H9 (cell line): ENCODE measurements around the gene NPC1. TPM values are rescaled to one million over a fixed set of nuclear protein-coding genes. Genes with fewer than 3 reads are reported as not detected.
"Not testable (repeated sequence)": the region's sequence is repeated elsewhere in the genome, so short reads cannot be mapped to it uniquely, and the experiment has no call there.

ENCODE experiments used
- DNase-seq: peaks from one replicate; pipeline ENCODE4 v3.0.0-alpha.2; 2017
- H2AFZ ChIP-seq: one replicate; pipeline ENCODE4 v1.6.1; 2013; ENCODE audit warnings: mild to moderate bottlenecking, low read length, control low read depth, moderate library complexity
- H2AK5ac ChIP-seq: 2 replicates; pipeline ENCODE4 v1.6.1; 2013; ENCODE audit warnings: low read length, control low read depth, mixed read lengths; ENCODE audit not compliant: insufficient read length
- H2BK120ac ChIP-seq: one replicate; pipeline ENCODE4 v1.6.1; 2013; ENCODE audit warnings: low read depth, mild to moderate bottlenecking, low read length, control low read depth, inconsistent platforms; ENCODE audit not compliant: poor library complexity, severe bottlenecking
- H2BK12ac ChIP-seq: 2 replicates; pipeline ENCODE4 v1.6.1; 2013; ENCODE audit warnings: low read length, control low read depth, mixed read lengths, low read depth; ENCODE audit not compliant: insufficient read length
- H2BK15ac ChIP-seq: 2 replicates; pipeline ENCODE4 v1.6.1; 2013; ENCODE audit warnings: low read depth, low read length, control low read depth
- H2BK20ac ChIP-seq: one replicate; pipeline ENCODE4 v1.6.1; 2013; ENCODE audit warnings: low read depth, mild to moderate bottlenecking, low read length, control low read depth, inconsistent platforms; ENCODE audit not compliant: poor library complexity, severe bottlenecking
- H2BK5ac ChIP-seq: 2 replicates; pipeline ENCODE4 v1.6.1; 2013; ENCODE audit warnings: low read length, control low read depth, mixed read lengths; ENCODE audit not compliant: insufficient read length
- H3K14ac ChIP-seq: 2 replicates; pipeline ENCODE4 v1.6.1; 2013; ENCODE audit warnings: low read length, control low read depth; ENCODE audit not compliant: insufficient read depth
- H3K18ac ChIP-seq: 2 replicates; pipeline ENCODE4 v1.6.1; 2013; ENCODE audit warnings: low read depth, mild to moderate bottlenecking, mixed read lengths, low read length, control low read depth; ENCODE audit not compliant: insufficient read length
- H3K23ac ChIP-seq: 2 replicates; pipeline ENCODE4 v1.6.1; 2013; ENCODE audit warnings: low read length, control low read depth, mixed read lengths, low read depth; ENCODE audit not compliant: insufficient read length
- H3K23me2 ChIP-seq: 2 replicates; pipeline ENCODE4 v1.6.1; 2013; ENCODE audit warnings: low read depth, mild to moderate bottlenecking, mixed read lengths, low read length, control low read depth; ENCODE audit not compliant: insufficient read length, poor library complexity, severe bottlenecking
- H3K27ac ChIP-seq: 2 replicates; pipeline ENCODE4 v1.5.1; 2013; ENCODE audit warnings: low read length, control low read depth, mixed read lengths, low read depth; ENCODE audit not compliant: insufficient read length
- H3K27me3 ChIP-seq: 2 replicates; pipeline ENCODE4 v1.6.1; 2013; ENCODE audit warnings: low read length, control low read depth, inconsistent platforms; ENCODE audit not compliant: insufficient read depth
- H3K4ac ChIP-seq: 2 replicates; pipeline ENCODE4 v1.6.1; 2013; ENCODE audit warnings: low read depth, mild to moderate bottlenecking, control low read depth, inconsistent platforms, low read length, moderate library complexity
- H3K4me1 ChIP-seq: 2 replicates; pipeline ENCODE4 v1.6.1; 2013; ENCODE audit warnings: low read length, control low read depth, inconsistent platforms; ENCODE audit not compliant: insufficient read depth
- H3K4me2 ChIP-seq: 2 replicates; pipeline ENCODE4 v1.6.1; 2013; ENCODE audit warnings: low read length, control low read depth, mixed read lengths; ENCODE audit not compliant: insufficient read length, insufficient read depth
- H3K56ac ChIP-seq: 2 replicates; pipeline ENCODE4 v1.6.1; 2013; ENCODE audit warnings: low read depth, mild to moderate bottlenecking, mixed read lengths, low read length, control low read depth; ENCODE audit not compliant: insufficient read length
- H3K79me1 ChIP-seq: 2 replicates; pipeline ENCODE4 v1.6.1; 2013; ENCODE audit warnings: low read depth, mild to moderate bottlenecking, moderate library complexity, low read length, control low read depth, inconsistent platforms; ENCODE audit not compliant: insufficient read depth, poor library complexity, severe bottlenecking
- H3K79me2 ChIP-seq: 2 replicates; pipeline ENCODE4 v1.6.1; 2013; ENCODE audit warnings: low read length, control low read depth, inconsistent platforms; ENCODE audit not compliant: insufficient read depth
- H3K9ac ChIP-seq: 2 replicates; pipeline ENCODE4 v1.6.1; 2013; ENCODE audit warnings: low read length, control low read depth, mixed read lengths; ENCODE audit not compliant: insufficient read length; ENCODE audit errors: extremely low read depth
- H3K9me3 ChIP-seq: one replicate; pipeline ENCODE4 v1.6.1; 2013; ENCODE audit warnings: low read depth, low read length, inconsistent platforms; ENCODE audit not compliant: control insufficient read depth
- H3T11ph ChIP-seq: one replicate; pipeline ENCODE4 v1.6.1; 2013; ENCODE audit warnings: mild to moderate bottlenecking, low read length, control low read depth, inconsistent platforms
- H4K20me1 ChIP-seq: one replicate; pipeline ENCODE4 v1.6.1; 2013; ENCODE audit not compliant: control insufficient read depth, insufficient read length, insufficient read depth
- H4K5ac ChIP-seq: 2 replicates; pipeline ENCODE4 v1.6.1; 2013; ENCODE audit warnings: low read depth, mild to moderate bottlenecking, mixed read lengths, low read length, control low read depth; ENCODE audit not compliant: insufficient read length
- H4K8ac ChIP-seq: replicated peaks from 2 replicates; pipeline ENCODE4 v1.6.1; 2013; ENCODE audit warnings: low read length, control low read depth, mixed read lengths, low read depth; ENCODE audit not compliant: insufficient read length
- H4K91ac ChIP-seq: 2 replicates; pipeline ENCODE4 v1.6.1; 2013; ENCODE audit warnings: low read depth, mild to moderate bottlenecking, moderate library complexity, mixed read lengths, low read length, control low read depth; ENCODE audit not compliant: insufficient read length
- H3K27ac Mint-ChIP-seq, 3 experiments: 2 replicates in 2 of 3; 3 replicates in 1 of 3; pipeline ENCODE4 v1.8.0; 2020 to 2021; ENCODE audit warnings: mixed read lengths in 3 of 3, mild to moderate bottlenecking in 1 of 3, moderate library complexity in 1 of 3
- H3K27me3 Mint-ChIP-seq: 2 replicates; pipeline ENCODE4 v1.8.0; 2021; ENCODE audit warnings: low read depth, mild to moderate bottlenecking, moderate library complexity, mixed read lengths
- H3K36me3 Mint-ChIP-seq, 3 experiments: 2 replicates in 2 of 3; 3 replicates in 1 of 3; pipeline ENCODE4 v1.8.0; 2020 to 2021; ENCODE audit warnings: low read depth in 3 of 3, mixed read lengths in 3 of 3; ENCODE audit not compliant: insufficient read depth in 1 of 3
- H3K4me1 Mint-ChIP-seq, 2 experiments: 2 replicates each; pipeline ENCODE4 v1.8.0; 2020; ENCODE audit warnings: mixed read lengths in 2 of 2
- H3K4me3 Mint-ChIP-seq, 2 experiments: 2 replicates in 1 of 2; 3 replicates in 1 of 2; pipeline ENCODE4 v1.8.0; 2020 to 2021; ENCODE audit warnings: mild to moderate bottlenecking in 2 of 2, mixed read lengths in 2 of 2, moderate library complexity in 1 of 2
- H3K9me3 Mint-ChIP-seq, 2 experiments: 2 replicates in 1 of 2; 3 replicates in 1 of 2; pipeline ENCODE4 v1.8.0; 2020; ENCODE audit warnings: mild to moderate bottlenecking in 2 of 2, mixed read lengths in 2 of 2, moderate library complexity in 1 of 2
- CTCF ChIP-seq: fragments of 200-600 bp; sonication (generic); conservative IDR thresholded peaks from 3 replicates; pipeline ENCODE4 v1.8.0; 2021; ENCODE audit warnings: antibody characterized with exemption, mild to moderate bottlenecking
- WGBS: extraction: QIAGEN DNeasy Blood & Tissue Kit; methylation state at CpG from one replicate; pipeline ENCODE4 v1.1.7; 2013; ENCODE audit warnings: missing lambda C conversion rate, low lambda C conversion rate, mixed read lengths; ENCODE audit not compliant: insufficient read length; ENCODE audit errors: extremely low coverage; 5-methylcytosine and 5-hydroxymethylcytosine counted together
- total RNA-seq: library from RNA; stranded (reverse); gene quantifications from 2 replicates; pipeline ENCODE4 v1.2.1, GENCODE V29; 2021

The NPC1 gene
- total RNA-seq, 1 experiment from 2014 or later = 24.2 TPM

- Mint-ChIP-seq H3K4me3 (no peak overlapping the region), H3K4me1 (peaks cover 17 to 21% of the 10 kb centered on the region in 2 experiments), H3K27me3 (no peaks in the 10 kb centered on the region), H3K36me3 (peaks cover 14 to 28% (median 15%) of the 10 kb centered on the region in 3 experiments), H3K9me3 (peaks cover 0 to 2% of the 10 kb centered on the region in 2 experiments; a peak in 2 of 5 replicates), H3K27ac (peak overlapping the region in 2 of 3 experiments; percentile 3 to 32; a peak in 2 of 7 replicates)
- no peak overlapping the region for H2BK5ac ChIP-seq
- H3K9me3 ChIP-seq = no peaks in the 10 kb centered on the region
- DNase-seq = no peak
- no peak overlapping the region for H3K4me2 ChIP-seq
- no peak overlapping the region for H3K23ac ChIP-seq
- no peaks in the 10 kb centered on the region for H3K23me2 ChIP-seq
- H4K91ac ChIP-seq = no peak overlapping the region
- H3K4ac ChIP-seq = no peak overlapping the region
- no peaks in the 10 kb centered on the region for H3K27me3 ChIP-seq
- H4K5ac ChIP-seq = no peak overlapping the region
- TF ChIP-seq CTCF = no peak
- no peak overlapping the region for H3K27ac ChIP-seq
- H3T11ph ChIP-seq = no peak overlapping the region
- H4K20me1 ChIP-seq = no peaks in the 10 kb centered on the region
- H3K4me1 ChIP-seq = peaks cover 2% of the 10 kb centered on the region; the same call in 1 of the 2 replicates
- H2AK5ac ChIP-seq = no peak overlapping the region
- H3K14ac ChIP-seq = no peak overlapping the region
- no peak overlapping the region for H4K8ac ChIP-seq
- no CpG with 5 or more reads among the region's 6 CpGs for WGBS
- H2BK12ac ChIP-seq = no peak overlapping the region
- H3K79me1 ChIP-seq = peaks cover 4% of the 10 kb centered on the region
- no peak overlapping the region for H2BK120ac ChIP-seq
- H3K79me2 ChIP-seq = peaks cover 8% of the 10 kb centered on the region; the same call in 1 of the 2 replicates
- H2AFZ ChIP-seq = no peak overlapping the region
- H3K18ac ChIP-seq = no peak overlapping the region
- H3K9ac ChIP-seq = no peak overlapping the region
- no peak overlapping the region for H2BK20ac ChIP-seq
- H2BK15ac ChIP-seq = no peak overlapping the region
- H3K56ac ChIP-seq = no peak overlapping the region
Observed at GRCh38 chr18:23578067-23578701, 8.1 kb downstream of the NPC1 start.

DNA sequence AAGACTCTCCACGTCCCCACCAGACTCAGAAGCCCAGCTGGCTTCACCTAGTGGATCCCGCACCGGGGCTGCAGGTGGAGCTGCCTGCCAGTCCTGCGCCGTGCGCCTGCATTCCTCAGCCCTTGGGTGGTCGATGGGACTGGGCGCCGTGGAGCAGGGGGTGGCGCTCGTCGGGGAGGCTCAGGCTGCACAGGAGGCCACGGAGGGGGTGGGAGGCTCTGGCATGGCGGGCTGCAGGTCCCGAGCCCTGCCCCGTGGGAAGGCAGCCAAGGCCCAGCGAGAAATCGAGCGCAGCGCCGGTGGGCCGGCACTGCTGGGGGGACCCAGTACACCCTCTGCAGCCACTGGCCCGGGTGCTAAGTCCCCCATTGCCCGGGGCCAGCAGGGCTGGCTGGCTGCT is 8.8 kb downstream of the NPC1 start:
- H2AFZ ChIP-seq, H4K5ac ChIP-seq, H2BK120ac ChIP-seq, H4K20me1 ChIP-seq, H2BK15ac ChIP-seq, H3K27ac ChIP-seq, H3K18ac ChIP-seq, H3K4ac ChIP-seq, H3K4me2 ChIP-seq, H3K9ac ChIP-seq, H2AK5ac ChIP-seq, H3K23ac ChIP-seq, H4K91ac ChIP-seq, H3K4me3 Mint-ChIP-seq, H3K9me3 ChIP-seq, H3K27me3 ChIP-seq, H4K8ac ChIP-seq, H3K9me3 Mint-ChIP-seq, H3K56ac ChIP-seq, H2BK12ac ChIP-seq, H3K4me1 ChIP-seq, H3K79me1 ChIP-seq, H2BK20ac ChIP-seq, H2BK5ac ChIP-seq, H3K27me3 Mint-ChIP-seq, H3K27ac Mint-ChIP-seq, H3K79me2 ChIP-seq, H3K23me2 ChIP-seq, H3T11ph ChIP-seq, DNase-seq, H3K14ac ChIP-seq: not testable (repeated sequence)
- Mint-ChIP-seq H3K4me1 (peaks cover 16 to 21% of the 10 kb centered on the region in 2 experiments; a peak in 3 of 4 replicates), H3K36me3 (peaks cover 14 to 28% (median 15%) of the 10 kb centered on the region in 3 experiments)
- no CpG with 5 or more reads among the region's 24 CpGs for WGBS
